Mucosa of descending colon (tissue), 3 donors: ENCODE measurements around the gene TENM4. TPM values are rescaled to one million over a fixed set of nuclear protein-coding genes. Genes with fewer than 3 reads are reported as not detected.
A peak's percentile ranks its signal among the peaks of the same experiment; 100 is the strongest.

Experiments
- ATAC-seq: fragments of 200-7000 bp; cut with Tn5 transposase; one replicate; pipeline ENCODE4 v1.9.1; 2020; ENCODE audit warnings: mild to moderate bottlenecking, moderate library complexity
- DNase-seq, 3 donors: peaks; one replicate each; pipeline ENCODE4 v3.0.0-alpha.2; 2020
- H3K36me3 ChIP-seq: fragments of 200-600 bp; one replicate; pipeline ENCODE4 v1.8.0; 2021; ENCODE audit warnings: low read depth, mild to moderate bottlenecking
- H3K4me1 ChIP-seq: fragments of 200-600 bp; one replicate; pipeline ENCODE4 v1.8.0; 2021; ENCODE audit warnings: low read depth, mild to moderate bottlenecking
- H3K4me3 ChIP-seq: fragments of 200-600 bp; one replicate; pipeline ENCODE4 v1.8.0; 2021; ENCODE audit warnings: mild to moderate bottlenecking
- H3K9me3 ChIP-seq: fragments of 200-600 bp; one replicate; pipeline ENCODE4 v1.8.0; 2021; ENCODE audit warnings: mild to moderate bottlenecking
- intact Hi-C, 2 donors: fragments of 100-400 bp; cut with DNase I in 1 of 2; cut with micrococcal nuclease in 1 of 2; formaldehyde crosslinking; loops; one replicate each; pipeline versions ENCODE4 v1.11.0 to v1.11.1; 2022; cut with DNase I, micrococcal nuclease
- total RNA-seq, 3 donors: library from RNA; stranded (reverse); fragmentation: NEBNext Ultra II Directional in 2 of 3; extraction: Animal tissue kit (Norgen Biotek cat#: 25700) in 2 of 3; gene quantifications; one replicate each; pipeline versions ENCODE4 v1.2.1 to v1.2.4, GENCODE V29; 2021 to 2023
- TF ChIP-seq, protein P1 (sequence below): fragments of 200-600 bp; IDR thresholded peaks from one replicate; pipeline ENCODE4 v1.8.0; 2022; ENCODE audit warnings: antibody characterized with exemption, mild to moderate bottlenecking
- donor health status: DM: no; HTN: no; CAD: no; lungs with moderate emphysema.
- donor health status: DM: no; HTN: no; CAD: no.
- donor health status: DM: no; HTN: yes; CAD: no.

TENM4 gene
- total RNA-seq, 3 donors from 2014 or later: 0.70 to 1.6 (median 1.2) TPM

DNA sequence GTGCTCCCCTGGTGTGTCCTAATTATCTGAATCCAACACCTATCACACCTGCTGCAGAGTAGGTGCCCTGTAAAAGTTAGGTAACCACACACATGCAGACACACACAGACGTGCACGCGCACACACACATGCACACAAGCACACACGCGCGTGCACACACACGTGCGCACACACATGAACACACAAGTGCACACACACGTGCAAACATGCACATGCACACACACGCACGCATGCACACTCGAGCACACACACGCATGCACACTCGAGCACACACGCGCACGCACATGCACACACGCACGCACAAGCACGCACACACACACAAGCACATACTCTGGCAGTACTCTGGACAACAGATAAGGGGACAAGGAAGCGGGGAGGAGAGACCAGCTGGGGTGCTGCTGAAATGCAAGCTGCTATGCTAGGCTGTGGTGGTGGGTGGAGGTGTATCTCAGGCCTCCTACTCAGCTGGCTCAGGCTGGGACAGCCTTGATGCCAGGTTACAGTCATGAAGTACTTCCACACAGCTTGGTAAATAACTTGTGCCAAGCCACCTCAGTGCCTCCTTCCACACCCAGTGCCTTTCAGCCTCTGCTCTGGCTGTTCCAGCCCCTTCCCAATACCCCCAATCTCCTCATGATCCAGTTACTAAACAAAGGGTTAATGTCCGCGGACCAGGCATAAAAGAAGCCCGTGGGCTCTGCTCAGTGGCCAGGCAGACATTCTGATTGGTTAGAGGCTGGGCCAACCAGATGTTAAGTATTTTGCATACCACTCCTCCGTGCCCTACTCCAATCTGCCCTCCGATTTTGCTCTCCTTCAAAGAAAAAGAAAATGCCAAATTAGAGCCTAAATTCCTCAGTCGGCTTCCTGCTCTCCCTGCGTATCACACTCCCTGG is 374.1 kb downstream of the TENM4 start:
- TF ChIP-seq, protein P1, sequence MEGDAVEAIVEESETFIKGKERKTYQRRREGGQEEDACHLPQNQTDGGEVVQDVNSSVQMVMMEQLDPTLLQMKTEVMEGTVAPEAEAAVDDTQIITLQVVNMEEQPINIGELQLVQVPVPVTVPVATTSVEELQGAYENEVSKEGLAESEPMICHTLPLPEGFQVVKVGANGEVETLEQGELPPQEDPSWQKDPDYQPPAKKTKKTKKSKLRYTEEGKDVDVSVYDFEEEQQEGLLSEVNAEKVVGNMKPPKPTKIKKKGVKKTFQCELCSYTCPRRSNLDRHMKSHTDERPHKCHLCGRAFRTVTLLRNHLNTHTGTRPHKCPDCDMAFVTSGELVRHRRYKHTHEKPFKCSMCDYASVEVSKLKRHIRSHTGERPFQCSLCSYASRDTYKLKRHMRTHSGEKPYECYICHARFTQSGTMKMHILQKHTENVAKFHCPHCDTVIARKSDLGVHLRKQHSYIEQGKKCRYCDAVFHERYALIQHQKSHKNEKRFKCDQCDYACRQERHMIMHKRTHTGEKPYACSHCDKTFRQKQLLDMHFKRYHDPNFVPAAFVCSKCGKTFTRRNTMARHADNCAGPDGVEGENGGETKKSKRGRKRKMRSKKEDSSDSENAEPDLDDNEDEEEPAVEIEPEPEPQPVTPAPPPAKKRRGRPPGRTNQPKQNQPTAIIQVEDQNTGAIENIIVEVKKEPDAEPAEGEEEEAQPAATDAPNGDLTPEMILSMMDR: no peak
- ATAC-seq: no peak
- no peaks in the 10 kb centered on the region for H3K9me3 ChIP-seq
- H3K4me1 ChIP-seq: no peaks in the 10 kb centered on the region
- H3K4me3 ChIP-seq: no peak overlapping the region
- no peak for DNase-seq
- no peaks in the 10 kb centered on the region for H3K36me3 ChIP-seq
- intact Hi-C loops: no loop called here

DNA sequence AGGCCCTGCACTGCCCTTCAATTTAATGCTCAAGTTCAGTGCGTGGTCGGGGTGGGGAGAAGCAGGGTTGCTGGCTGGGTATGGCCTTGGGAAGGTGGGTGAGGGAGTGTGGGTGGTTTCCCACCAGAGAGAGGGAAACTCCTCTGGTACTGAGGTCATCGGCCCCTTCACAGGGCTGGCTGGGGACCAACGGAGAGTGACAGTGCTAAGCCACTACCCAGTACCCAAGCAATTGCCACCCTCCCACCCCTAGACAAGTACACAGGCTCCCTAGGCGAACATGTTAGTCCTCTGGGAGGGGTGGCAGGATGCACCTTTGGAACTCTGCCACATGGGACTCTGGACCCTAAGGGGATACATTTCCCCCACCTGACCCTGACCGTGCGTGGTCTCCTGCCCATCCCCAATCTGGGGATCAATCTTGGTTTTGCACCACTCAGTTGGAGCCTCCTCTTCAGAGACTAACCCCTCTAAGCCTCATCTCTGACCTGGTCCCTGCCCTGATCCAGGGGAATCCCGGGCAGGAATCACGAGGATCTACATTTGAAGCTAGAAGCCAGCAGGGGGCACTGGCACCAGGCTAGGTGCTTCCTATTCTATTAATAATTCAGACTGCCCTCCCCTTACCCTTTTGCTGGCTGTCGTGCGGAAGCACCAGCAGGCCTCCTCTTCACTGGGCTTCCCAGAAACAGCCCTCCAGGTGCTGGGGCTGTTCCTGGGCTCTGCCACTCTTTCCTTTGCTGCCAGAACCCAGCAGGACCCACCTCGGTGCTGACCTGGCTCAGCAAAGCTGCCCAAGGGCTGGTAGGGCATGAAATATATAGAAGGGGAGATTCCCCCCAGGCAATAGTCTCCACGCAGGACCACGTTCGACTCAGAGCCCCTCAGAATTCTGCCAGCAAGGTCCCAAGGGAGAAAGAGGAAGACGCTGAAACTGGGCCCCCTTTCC is 377.7 kb downstream of the TENM4 start:
- no peak for ATAC-seq
- TF ChIP-seq, protein P1: no peak
- peak in 1 of 3 donors; percentile 13 for DNase-seq
- no peak overlapping the region for H3K4me3 ChIP-seq
- H3K36me3 ChIP-seq: no peaks in the 10 kb centered on the region
- no peaks in the 10 kb centered on the region for H3K9me3 ChIP-seq
- no peaks in the 10 kb centered on the region for H3K4me1 ChIP-seq
- intact Hi-C loops: no loop called here

DNA sequence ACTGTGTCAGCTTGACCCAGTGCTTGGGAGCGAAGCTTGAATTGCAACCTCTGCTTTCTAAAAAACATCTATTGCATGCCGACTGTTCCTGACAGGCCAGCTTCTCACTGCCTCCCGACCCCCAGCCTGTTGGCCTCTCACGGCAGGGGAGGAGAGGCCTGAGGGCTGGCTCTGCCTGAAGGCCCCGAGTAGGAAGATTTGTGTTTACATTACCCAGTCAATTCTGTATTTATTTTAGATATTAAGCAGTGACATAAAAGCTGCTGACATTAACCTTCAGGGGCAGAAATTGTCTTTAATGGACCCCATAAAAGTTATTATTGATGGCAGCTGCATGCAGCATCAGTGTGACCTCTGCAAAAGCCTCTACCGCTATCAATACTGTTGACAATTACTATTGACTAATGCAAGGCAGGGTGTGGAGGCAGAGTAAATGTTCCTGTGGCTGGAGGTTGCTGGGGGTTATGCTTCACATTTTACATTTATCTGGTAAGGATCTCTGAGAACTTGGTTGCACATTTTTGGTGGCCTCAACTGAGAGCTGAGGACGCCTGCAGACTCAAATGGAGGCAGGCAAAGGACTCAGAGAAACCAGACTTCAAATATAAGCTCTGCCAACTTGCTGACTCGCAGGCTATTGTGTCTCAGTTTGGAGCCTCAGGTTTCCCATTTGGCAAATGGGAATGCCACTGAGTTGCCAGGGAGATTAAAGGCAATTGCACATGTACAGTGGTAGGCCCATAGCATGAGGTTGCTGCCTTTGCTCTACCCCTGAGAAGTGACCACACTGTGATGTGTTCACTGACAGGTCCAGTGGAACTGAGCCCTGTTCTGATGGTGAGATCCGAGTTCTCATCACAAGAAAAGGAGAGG is 380.5 kb downstream of the TENM4 start:
- TF ChIP-seq, protein P1: no peak
- DNase-seq (no peak), ATAC-seq (no peak)
- no peaks in the 10 kb centered on the region for H3K9me3 ChIP-seq
- H3K4me1 ChIP-seq: no peaks in the 10 kb centered on the region
- no peaks in the 10 kb centered on the region for H3K36me3 ChIP-seq
- intact Hi-C loops: no loop called here
- no peak overlapping the region for H3K4me3 ChIP-seq

DNA sequence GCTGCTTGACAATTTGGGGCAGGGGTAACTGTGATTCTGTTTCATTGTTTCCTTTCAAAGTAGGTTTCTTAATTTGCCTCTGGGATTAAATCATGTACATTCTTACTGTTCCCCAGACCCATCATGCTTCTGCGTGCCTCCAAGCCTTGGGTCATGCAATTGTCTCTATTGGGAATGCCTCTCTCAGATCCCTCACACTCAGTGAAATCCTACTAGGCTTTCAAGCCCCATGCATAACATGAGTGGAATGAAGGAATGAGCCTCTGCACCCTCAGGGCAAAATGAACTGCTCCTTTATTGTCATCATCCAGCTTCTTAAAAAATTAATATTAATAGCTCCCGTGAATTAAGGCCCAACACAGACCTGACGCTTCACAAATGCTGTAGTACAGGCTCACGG is 381.7 kb downstream of the TENM4 start:
- ATAC-seq (no peak), DNase-seq (no peak)
- H3K36me3 ChIP-seq: no peaks in the 10 kb centered on the region
- no peaks in the 10 kb centered on the region for H3K9me3 ChIP-seq
- H3K4me1 ChIP-seq: no peaks in the 10 kb centered on the region
- TF ChIP-seq, protein P1: no peak
- intact Hi-C loops: no loop called here
- no peak overlapping the region for H3K4me3 ChIP-seq
